Dendritic cell treated with granulocyte-macrophage colony-stimulating factor and Interleukin-4, amounts not matched to agents 40 ng/mL and 50 ng/mL, for 4 days (primary cell): ENCODE data around the gene JUNB.
A peak's percentile ranks its signal among the peaks of the same experiment; 100 is the strongest.

Experiments
- H3K27ac Mint-ChIP-seq: one replicate; pipeline ENCODE4 v1.8.0; 2022; ENCODE audit warnings: mild to moderate bottlenecking, mixed read lengths
- H3K27me3 Mint-ChIP-seq: one replicate; pipeline ENCODE4 v1.8.0; 2022; ENCODE audit warnings: mild to moderate bottlenecking, mixed read lengths
- H3K36me3 Mint-ChIP-seq: one replicate; pipeline ENCODE4 v1.8.0; 2022; ENCODE audit warnings: low read depth, mixed read lengths
- H3K4me1 Mint-ChIP-seq: one replicate; pipeline ENCODE4 v1.8.0; 2022; ENCODE audit warnings: low read depth, mixed read lengths
- H3K4me3 Mint-ChIP-seq: one replicate; pipeline ENCODE4 v1.8.0; 2022; ENCODE audit warnings: mild to moderate bottlenecking, moderate library complexity, mixed read lengths
- H3K9me3 Mint-ChIP-seq: one replicate; pipeline ENCODE4 v1.8.0; 2022; ENCODE audit warnings: mixed read lengths
- intact Hi-C: fragments of 100-400 bp; cut with micrococcal nuclease; formaldehyde crosslinking; loops from one replicate; pipeline ENCODE4 v1.15.0; 2022

Gene JUNB

DNA sequence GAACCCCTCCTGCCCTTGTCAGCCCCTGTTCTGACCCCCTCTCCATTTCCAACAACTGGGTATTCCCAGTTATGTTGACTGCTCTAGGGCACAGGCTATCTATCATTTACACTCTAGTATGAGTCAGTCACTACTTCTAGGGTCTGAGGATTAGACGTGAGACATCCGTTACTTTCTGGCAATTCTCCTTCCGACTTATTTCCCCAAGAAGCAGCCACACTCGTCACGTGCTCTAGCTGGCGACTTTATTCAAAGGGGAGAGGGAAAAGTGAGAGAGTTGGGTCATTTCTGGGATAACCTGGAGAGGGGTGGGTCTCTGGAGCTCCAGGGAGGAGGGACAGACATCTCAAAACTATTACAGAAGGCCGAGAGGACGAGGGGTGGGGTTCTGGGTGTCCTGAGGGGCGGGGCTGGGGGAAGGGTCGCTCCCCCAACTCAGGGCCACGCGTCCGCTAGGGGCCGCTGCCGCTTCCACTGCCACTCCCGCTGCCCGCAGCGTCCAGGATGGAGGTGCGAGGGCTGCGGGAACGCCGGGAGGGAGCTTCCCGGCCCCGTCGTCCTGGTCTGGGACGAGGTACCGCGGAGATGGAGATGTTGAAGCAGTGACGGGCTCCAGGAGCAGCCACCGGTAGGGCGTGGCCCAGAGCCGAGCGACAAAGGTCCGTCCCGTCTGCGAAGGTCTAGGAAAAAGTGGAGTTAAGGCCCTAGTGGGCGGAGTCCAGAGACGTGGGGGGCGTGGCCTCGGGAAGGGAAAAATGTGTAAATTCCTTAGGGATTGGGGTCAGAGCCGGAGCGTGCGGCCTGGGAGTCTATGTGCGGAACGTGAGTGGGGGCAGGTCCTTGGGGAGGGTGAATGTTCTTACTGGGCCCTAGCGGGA, 34.2 kb downstream of the JUNB start:
- H3K36me3 Mint-ChIP-seq, result no peaks in the 10 kb centered on the region
- H3K27ac Mint-ChIP-seq, result no peak overlapping the region
- peak overlapping the region; percentile 11 for H3K4me3 Mint-ChIP-seq
- peaks cover 7% of the 10 kb centered on the region for H3K4me1 Mint-ChIP-seq
- H3K9me3 Mint-ChIP-seq, result no peaks in the 10 kb centered on the region
- peaks cover 55% of the 10 kb centered on the region for H3K27me3 Mint-ChIP-seq
- intact Hi-C loops, result no loop called here

DNA sequence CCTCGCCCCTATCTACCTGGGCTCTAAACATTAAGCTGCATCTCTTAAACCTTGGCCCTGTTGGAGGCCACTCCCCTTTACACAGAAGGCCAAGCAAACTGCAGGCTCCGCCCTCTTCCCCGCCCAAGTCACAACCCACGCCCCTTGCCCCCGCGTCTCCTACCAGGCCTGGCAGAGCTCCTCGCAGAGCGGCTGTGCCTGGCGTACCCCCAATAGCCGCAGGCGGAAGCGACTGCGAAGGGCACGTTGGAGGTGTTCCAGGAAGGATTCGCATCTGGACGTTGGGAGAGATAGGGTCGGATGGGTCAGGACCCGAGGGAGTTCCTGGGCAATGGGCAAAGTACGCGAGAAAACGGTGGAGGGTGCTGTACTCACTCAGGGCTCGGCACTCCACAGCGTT, 37.2 kb downstream of the JUNB start:
- no peak overlapping the region for H3K27ac Mint-ChIP-seq
- H3K4me1 Mint-ChIP-seq, result peaks cover 13% of the 10 kb centered on the region
- H3K27me3 Mint-ChIP-seq, result peaks cover 82% of the 10 kb centered on the region
- H3K4me3 Mint-ChIP-seq, result no peak overlapping the region
- no peaks in the 10 kb centered on the region for H3K9me3 Mint-ChIP-seq
- no peaks in the 10 kb centered on the region for H3K36me3 Mint-ChIP-seq
- intact Hi-C loops, result no loop called here

DNA sequence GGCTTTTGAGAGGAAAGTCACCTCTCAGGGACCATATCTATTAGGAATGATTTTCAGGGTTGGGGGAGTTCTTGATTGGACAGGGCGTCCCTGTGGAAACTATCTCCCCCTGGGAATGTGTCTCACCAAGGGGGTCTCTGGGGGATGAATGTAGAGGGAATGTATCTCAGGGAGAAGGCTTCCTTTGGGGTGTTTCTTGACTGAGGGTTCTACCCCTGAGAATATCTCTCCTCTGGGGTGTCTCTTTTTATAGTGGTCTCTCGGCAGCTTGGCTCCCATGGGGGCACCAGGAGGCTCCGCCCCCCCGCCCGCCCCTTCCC, 42.1 kb downstream of the JUNB start:
- intact Hi-C loops, result no loop called here
- Mint-ChIP-seq H3K27ac (no peak overlapping the region), H3K36me3 (no peaks in the 10 kb centered on the region), H3K9me3 (no peaks in the 10 kb centered on the region), H3K4me3 (no peak overlapping the region), H3K4me1 (peaks cover 21% of the 10 kb centered on the region), H3K27me3 (peaks cover 88% of the 10 kb centered on the region)

DNA sequence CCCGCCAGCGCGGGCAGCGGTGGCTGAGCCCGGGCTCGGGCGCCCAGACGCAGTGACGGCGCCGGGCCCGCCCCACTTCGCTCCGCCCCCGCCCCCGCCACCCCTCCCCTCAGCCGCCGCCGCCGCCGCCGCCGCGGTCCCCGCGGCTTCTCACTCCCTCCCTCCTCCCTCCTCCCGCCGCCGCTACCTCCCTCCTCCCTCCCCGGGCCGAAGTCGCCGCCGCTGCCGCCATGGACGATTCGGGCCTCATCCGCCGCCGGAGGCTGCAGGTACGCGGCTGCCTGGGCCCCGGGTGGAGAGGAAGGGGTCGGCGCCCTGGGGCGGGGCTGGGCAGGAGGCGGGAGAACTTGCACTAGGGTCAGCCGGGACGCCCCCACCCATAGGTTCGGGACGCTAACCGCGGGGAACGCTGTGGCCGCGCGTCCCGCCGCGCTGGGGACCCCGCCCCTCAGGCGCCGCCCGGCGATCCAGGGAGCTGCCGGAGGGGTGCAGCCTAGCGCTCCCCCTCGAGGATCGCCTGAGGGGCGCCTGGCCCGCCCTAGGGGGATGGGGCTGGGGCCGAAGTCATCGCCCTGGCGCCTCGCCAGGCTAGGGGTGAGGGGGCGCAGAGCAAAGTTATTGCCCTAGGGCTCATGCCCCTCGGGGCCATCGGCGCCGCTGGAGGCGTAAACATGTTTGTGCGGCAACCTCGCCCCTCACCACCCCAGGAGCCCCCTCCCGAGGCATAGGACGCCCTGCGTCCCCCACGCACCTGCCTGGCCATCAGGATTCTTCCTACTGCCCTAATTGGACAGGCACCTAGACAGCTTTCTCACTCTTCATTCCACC, 42.7 kb downstream of the JUNB start:
- Mint-ChIP-seq H3K4me1 (peaks cover 27% of the 10 kb centered on the region), H3K36me3 (no peaks in the 10 kb centered on the region), H3K9me3 (no peaks in the 10 kb centered on the region), H3K27me3 (peaks cover 89% of the 10 kb centered on the region), H3K4me3 (peak overlapping the region; percentile 28), H3K27ac (no peak overlapping the region)
- intact Hi-C loops, result no loop called here

DNA sequence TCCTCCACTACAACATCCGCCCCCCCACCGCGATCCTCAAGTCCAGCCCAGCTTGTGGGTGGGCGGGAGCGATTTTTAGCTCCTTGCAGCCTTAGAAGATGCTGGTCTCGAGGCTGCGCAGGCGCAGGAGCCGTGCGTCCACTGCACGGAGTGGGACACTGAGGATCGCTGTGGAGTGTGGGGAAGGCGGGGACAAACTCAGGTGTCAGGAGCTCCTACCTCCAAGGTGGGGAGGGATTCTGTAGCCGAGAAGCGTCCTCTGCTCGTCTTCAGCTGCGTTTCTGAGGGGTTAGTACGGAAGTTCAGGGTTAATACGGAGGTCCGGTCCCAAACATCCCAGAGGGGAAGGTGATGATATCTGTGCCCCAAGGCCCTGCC, 43.3 kb downstream of the JUNB start, which contains the start of gene RTBDN:
Gene RTBDN (minus strand): TSS at position 14 of the 378 bp plus-strand sequence. CDS start 4,600 bp downstream, outside the sequence.
- Mint-ChIP-seq H3K9me3 (no peaks in the 10 kb centered on the region), H3K27me3 (peaks cover 92% of the 10 kb centered on the region), H3K36me3 (no peaks in the 10 kb centered on the region), H3K4me1 (peaks cover 31% of the 10 kb centered on the region), H3K4me3 (peak within 1 kb of the TSS; percentile 28), H3K27ac (no peak within 1 kb of the TSS)
- intact Hi-C loops, result no loop called here

DNA sequence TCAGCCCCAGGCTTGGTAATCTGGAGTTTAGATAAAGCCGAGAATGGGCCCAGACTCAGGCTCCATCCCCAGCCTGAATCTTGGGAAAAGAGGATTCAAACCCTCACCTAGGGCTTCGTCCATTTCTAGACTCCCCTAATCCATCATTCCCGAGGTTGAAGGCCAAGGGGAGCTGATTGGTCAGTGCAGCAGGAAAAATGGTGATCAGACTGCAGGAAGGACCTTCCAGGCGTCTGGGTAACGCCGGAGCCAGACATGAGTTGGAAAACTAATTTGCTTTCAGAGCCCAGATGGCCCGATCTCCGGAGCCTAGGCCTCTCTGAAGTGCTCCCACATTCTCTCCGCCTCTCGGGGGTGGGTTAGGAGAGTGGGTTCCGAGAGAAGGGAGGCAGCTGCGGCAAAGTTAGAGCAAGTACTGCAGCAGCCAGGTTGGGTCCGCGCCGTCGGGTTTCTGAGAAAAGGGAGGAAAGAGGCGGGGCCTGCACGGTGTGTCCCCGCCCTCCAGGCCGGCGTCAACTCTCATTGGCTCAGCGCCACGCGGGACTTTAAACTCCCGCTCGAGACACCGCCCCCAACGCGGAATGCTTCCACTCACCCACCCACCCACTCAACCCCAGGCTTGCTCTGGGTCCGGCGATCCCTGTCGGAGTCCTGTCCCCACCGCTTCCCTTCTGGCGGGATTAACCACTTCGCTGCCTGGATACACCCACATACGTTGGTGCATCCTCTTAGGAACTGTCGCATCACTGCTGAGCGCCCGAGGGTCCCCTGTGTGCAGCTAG, 43.9 kb downstream of the JUNB start:
- peaks cover 32% of the 10 kb centered on the region for H3K4me1 Mint-ChIP-seq
- H3K4me3 Mint-ChIP-seq, result no peak overlapping the region
- H3K9me3 Mint-ChIP-seq, result no peaks in the 10 kb centered on the region
- no peak overlapping the region for H3K27ac Mint-ChIP-seq
- H3K27me3 Mint-ChIP-seq, result peaks cover 90% of the 10 kb centered on the region
- intact Hi-C loops, result no loop called here
- no peaks in the 10 kb centered on the region for H3K36me3 Mint-ChIP-seq

DNA sequence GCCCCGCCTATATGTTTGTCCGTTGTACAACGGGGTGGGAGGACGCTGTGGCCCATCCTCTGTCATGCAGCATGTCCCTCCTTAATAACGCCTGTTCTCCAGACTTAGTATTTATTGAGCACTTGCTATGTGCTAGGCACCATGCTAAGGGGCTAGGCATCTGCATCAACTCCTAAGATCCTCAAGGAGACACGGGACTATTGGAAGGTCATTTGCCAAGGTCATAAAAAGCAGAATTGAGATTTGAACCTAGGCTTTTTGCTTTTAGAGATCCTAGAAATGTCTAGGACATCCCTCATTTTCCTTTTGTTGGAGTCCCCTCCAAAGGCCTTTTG, 45.2 kb downstream of the JUNB start:
- H3K27me3 Mint-ChIP-seq, result peaks cover 90% of the 10 kb centered on the region

DNA sequence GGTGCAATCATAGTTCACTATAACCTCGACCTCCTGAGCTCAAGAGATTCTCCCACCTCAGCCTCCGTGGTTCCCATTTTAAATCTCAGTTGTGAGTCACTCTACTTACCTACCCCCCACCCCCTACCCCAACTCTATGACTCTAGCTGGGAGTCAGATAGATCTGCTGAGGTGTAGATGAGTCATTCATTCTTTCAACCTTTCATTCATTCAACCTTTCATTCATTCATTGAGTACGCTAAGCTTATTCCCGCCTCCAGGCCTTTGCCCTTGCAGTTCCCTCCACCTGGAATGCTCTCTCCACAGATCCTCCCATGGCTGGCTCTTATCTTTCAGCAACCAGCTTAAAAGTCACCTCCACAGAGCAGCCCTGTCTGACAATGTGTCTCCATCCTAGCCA, 45.9 kb downstream of the JUNB start:
- Mint-ChIP-seq H3K4me3 (no peak overlapping the region), H3K36me3 (no peaks in the 10 kb centered on the region), H3K27me3 (peaks cover 89% of the 10 kb centered on the region), H3K27ac (no peak overlapping the region), H3K9me3 (no peaks in the 10 kb centered on the region), H3K4me1 (peaks cover 48% of the 10 kb centered on the region)
- intact Hi-C loops, result no loop called here

More for the DNA sequence above, 45.2 kb downstream of the JUNB start:
- Mint-ChIP-seq H3K9me3 (no peaks in the 10 kb centered on the region), H3K27ac (no peak overlapping the region), H3K36me3 (no peaks in the 10 kb centered on the region), H3K4me1 (peaks cover 45% of the 10 kb centered on the region), H3K4me3 (no peak overlapping the region)
- intact Hi-C loops, result no loop called here

DNA sequence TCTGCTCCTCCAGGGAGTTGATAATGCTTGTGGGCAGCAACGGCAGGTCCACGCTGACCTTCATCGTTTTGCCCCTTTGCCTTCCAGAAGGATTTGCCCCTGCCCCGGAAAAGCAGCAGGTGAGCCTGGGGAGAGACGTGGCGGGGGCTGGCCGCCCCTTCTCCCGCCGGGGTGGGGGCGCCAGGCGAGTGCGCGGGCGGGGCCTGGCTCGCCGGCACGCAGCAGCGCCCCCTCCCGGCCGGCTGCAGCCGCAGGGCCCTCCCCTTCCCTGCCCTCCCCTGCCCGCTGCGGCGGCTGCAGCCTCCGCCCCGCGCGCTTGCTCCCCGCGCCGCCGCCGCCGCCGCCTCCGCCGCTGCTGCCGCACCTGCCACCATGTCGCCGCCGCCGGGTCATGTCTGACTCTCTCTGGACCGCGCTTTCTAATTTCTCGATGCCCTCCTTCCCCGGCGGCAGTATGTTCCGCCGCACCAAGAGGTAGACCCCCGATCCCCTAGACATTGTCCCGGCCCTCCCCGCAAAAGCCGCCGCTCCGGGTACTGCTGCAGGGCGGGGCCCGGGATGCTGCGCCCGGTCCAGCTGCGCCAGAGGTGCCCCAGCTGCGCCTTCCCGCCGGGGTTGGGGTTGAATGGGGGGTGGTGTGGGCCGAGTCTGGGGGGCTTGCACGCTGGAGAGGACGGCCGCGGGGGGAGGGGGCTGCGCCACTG, 47.0 kb downstream of the JUNB start, which contains the start of gene MAST1:
Gene MAST1 (plus strand): TSS at position 334 of the 704 bp plus-strand sequence. CDS start 58 bp downstream, at position 392.
- intact Hi-C loops, result no loop called here
- no peak within 1 kb of the TSS for H3K27ac Mint-ChIP-seq
- H3K4me1 Mint-ChIP-seq, result peaks cover 43% of the 10 kb centered on the region
- peaks cover 86% of the 10 kb centered on the region for H3K27me3 Mint-ChIP-seq
- no peaks in the 10 kb centered on the region for H3K36me3 Mint-ChIP-seq
- no peaks in the 10 kb centered on the region for H3K9me3 Mint-ChIP-seq
- peak within 1 kb of the TSS; percentile 60 for H3K4me3 Mint-ChIP-seq

DNA sequence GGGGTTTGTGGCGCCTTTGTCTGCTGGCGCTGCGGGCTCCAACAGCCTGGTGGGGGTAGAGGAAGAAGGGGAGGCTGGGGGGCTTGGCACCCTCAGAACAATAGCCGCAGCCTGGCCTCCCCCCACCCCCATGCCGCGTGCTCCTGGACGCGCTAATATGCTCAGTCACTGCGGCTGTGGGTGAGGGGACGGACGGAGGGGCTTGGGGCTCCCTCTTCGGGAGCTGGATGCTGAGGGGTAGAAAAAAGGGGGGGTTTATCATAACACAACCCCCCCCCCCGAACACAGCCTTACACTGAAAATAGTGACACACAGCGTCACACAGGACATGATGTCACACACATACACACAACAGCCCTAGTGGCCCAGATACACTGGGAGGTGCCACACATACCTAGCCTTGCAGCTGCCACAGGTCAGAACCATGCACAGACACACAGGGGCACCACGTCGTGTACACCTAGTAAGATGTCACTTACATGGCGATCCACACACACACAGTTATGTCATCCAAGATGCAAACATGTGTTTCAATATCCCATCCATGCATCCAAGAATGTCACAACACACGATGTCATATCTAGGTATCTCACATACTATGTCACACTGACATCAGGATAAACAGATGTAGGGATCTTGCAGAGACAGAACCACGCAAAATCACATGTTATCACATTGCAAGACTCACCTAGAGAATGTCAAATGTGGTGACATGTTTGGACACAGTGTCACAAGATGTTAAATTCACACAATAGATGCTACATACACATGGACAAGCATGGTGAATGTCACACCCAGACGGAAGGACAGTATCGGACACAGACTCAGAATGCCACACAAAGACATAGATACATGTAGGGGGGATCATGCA, 47.8 kb downstream of the JUNB start:
- Mint-ChIP-seq H3K4me1 (peaks cover 43% of the 10 kb centered on the region), H3K27ac (no peak overlapping the region), H3K36me3 (no peaks in the 10 kb centered on the region), H3K9me3 (no peaks in the 10 kb centered on the region), H3K4me3 (peak overlapping the region; percentile 14), H3K27me3 (peaks cover 90% of the 10 kb centered on the region)
- intact Hi-C loops, result no loop called here

DNA sequence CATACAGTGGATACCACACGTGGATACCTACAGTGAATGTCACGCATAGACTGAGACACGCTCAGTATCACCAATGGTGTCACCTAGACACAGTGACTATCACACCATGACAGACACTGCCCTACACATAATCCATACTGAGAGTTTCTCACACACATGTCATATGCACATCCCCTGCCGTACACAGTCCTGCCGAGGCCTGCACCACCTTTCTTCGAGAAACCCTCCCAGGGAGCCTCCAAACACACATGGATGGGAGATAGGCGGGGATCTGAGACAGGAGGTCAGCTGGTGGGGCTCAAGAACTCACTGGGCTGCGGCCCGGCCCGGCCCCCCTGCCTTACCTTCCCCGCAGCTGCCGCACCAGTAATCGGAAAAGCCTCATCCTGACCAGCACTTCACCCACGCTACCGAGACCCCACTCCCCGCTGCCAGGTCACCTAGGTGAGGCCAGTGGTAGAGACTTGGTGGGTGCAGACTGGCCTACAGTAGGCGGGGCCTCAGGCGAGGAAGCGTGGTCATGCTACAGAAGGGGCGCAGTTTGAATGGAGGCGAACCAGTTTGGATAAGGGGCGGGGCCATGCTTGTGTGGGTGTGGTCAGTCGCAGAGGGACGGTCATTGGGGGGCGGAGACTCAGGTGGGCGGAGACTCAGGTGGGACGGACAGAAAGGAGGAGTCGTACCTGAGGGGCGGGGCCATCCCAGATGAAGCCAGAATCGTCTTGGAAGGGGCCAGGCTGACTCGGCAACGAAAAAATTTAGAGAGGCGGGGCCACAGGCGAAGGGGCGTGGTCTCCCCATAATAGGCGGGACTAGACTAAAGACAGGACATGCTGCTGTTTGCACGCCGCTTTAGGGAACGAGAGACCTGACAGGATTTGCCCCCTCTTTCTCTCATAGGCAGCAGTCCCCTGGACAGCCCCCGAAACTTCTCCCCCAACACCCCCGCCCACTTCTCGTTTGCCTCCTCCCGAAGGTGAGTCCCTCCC, 49.1 kb downstream of the JUNB start:
- Mint-ChIP-seq H3K27me3 (peaks cover 82% of the 10 kb centered on the region), H3K36me3 (no peaks in the 10 kb centered on the region), H3K4me3 (peak overlapping the region; percentile 41), H3K9me3 (no peaks in the 10 kb centered on the region), H3K4me1 (peaks cover 38% of the 10 kb centered on the region), H3K27ac (no peak overlapping the region)
- intact Hi-C loops, result no loop called here

DNA sequence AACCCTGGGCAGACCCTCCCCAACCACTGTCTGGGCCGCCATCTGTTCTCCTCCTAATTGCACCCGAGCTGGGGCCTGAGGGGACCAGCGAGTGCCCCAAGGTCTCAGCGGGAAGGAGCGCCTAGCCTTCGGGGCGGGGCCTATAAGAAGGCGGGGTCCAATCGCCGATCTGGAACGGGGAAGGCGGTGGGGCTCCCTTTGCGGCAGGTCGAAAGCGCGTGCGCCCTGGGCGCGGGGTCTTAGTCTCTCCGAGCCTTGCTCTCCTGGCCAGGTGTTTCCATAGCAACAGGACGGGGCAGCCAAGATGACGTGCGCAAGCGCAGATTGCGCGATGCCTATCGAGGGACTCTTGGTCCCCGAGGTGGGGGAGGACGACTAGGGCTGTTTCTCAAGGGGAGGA, 49.8 kb downstream of the JUNB start:
- H3K27ac Mint-ChIP-seq, result no peak overlapping the region
- no peaks in the 10 kb centered on the region for H3K36me3 Mint-ChIP-seq
- H3K27me3 Mint-ChIP-seq, result peaks cover 75% of the 10 kb centered on the region
- no peaks in the 10 kb centered on the region for H3K9me3 Mint-ChIP-seq
- H3K4me1 Mint-ChIP-seq, result peaks cover 38% of the 10 kb centered on the region
- H3K4me3 Mint-ChIP-seq, result peak overlapping the region; percentile 41
- intact Hi-C loops, result no loop called here
